ENCODE data around the gene ARCN1. TPM values are rescaled to one million over a fixed set of nuclear protein-coding genes. Genes with fewer than 3 reads are reported as not detected.

Gene ARCN1
- total RNA-seq, 4 donors from 2014 or later, result 89.7 to 135 (median 117) TPM

- DNase-seq (ENCODE audit: low spot score), result no peak
- ATAC-seq (ENCODE audit: low FRiP score), result no peak
- no peak for TF ChIP-seq CTCF (IDR thresholded peaks at IDR 0.05)
Observed at GRCh38 chr11:118651820-118652219, 79.6 kb downstream of the ARCN1 start.

Small RNA genes lying within 50 kb of the gene (small RNA-seq; reads per million reads assigned to genes)
- gene RNU6-1157P, result not detected

Other genes starting within 250 kb of the ARCN1 start
- 1 to 10 TPM; 1.7 to 3.4 (median 2.6) TPM for gene CD3D, start 229.7 kb upstream of the ARCN1 start, total RNA-seq
- 1 to 10 TPM; 1.0 to 2.1 (median 1.6) TPM for gene CD3G, start 228.1 kb upstream of the ARCN1 start, total RNA-seq
- 10 to 100 TPM; 39.3 to 45.9 (median 42.3) TPM for gene UBE4A, start 212.8 kb upstream of the ARCN1 start, total RNA-seq
- gene ATP5MG, start 170.8 kb upstream of the ARCN1 start, total RNA-seq, result 10 to 100 TPM; 38.1 to 57.1 (median 51.9) TPM
- 10 to 100 TPM; 39.3 to 84.8 (median 51.9) TPM for gene KMT2A, start 135.9 kb upstream of the ARCN1 start, total RNA-seq
- 10 to 100 TPM in 1 of 4 donors, 1 to 10 TPM in 2, under 1 TPM in 1; 0.84 to 21.1 (median 2.6) TPM for gene TTC36, start 44.9 kb upstream of the ARCN1 start, total RNA-seq
- gene TMEM25, start 41.2 kb upstream of the ARCN1 start, total RNA-seq, result 10 to 100 TPM in 3 of 4 donors, 1 to 10 TPM in 1; 9.1 to 19.9 (median 11.8) TPM
- 10 to 100 TPM; 18.1 to 31.4 (median 21.7) TPM for gene IFT46, start 6.5 kb upstream of the ARCN1 start, total RNA-seq
- 100 to 1,000 TPM; 163 to 363 (median 245) TPM for gene PHLDB1, start 35.2 kb downstream of the ARCN1 start, total RNA-seq
- not detected for gene TREH, start 107.2 kb downstream of the ARCN1 start, total RNA-seq
- 100 to 1,000 TPM in 3 of 4 donors, 10 to 100 TPM in 1; 84.5 to 129 (median 108) TPM for gene DDX6, start 218.8 kb downstream of the ARCN1 start, total RNA-seq

All from omental fat pad (tissue), 4 donors.